ENCODE results near the gene SORBS2. TPM values are rescaled to one million over a fixed set of nuclear protein-coding genes. Genes with fewer than 3 reads are reported as not detected.

The SORBS2 gene
- total RNA-seq, 1 experiment from 2014 or later = 9.7 TPM

GRCh38 chr4:185592438-185592837 lies 219.6 kb downstream of the SORBS2 start:
- Histone ChIP-seq H3K4me2 (ENCODE audit: insufficient read depth, insufficient read length, low read length) (no peak overlapping the region), H3K79me1 (ENCODE audit: insufficient read depth, low read depth, low read length, poor library complexity, severe bottlenecking) (no peaks in the 10 kb centered on the region), H4K91ac (ENCODE audit: insufficient read length, low read depth, low read length) (no peak overlapping the region), H2AK5ac (ENCODE audit: insufficient read length, low read length) (no peak overlapping the region), H3K4me1 (ENCODE audit: insufficient read depth, low read length) (no peaks in the 10 kb centered on the region), H4K8ac (replicated peaks; ENCODE audit: insufficient read length, low read depth, low read length) (no peak overlapping the region), H3K27me3 (ENCODE audit: insufficient read depth, low read length) (no peaks in the 10 kb centered on the region), H3K23ac (ENCODE audit: insufficient read length, low read depth, low read length) (no peak overlapping the region), H3K14ac (ENCODE audit: insufficient read depth, low read length) (no peak overlapping the region), H3K18ac (ENCODE audit: insufficient read length, low read depth, low read length) (no peak overlapping the region), H2BK12ac (ENCODE audit: insufficient read length, low read depth, low read length) (no peak overlapping the region), H3K23me2 (ENCODE audit: insufficient read length, low read depth, low read length, poor library complexity, severe bottlenecking) (no peaks in the 10 kb centered on the region), H2AFZ (ENCODE audit: low read length) (no peak overlapping the region), H2BK20ac (ENCODE audit: low read depth, low read length, poor library complexity, severe bottlenecking) (no peak overlapping the region), H3K4ac (ENCODE audit: low read depth, low read length) (no peak overlapping the region), H3K9me3 (ENCODE audit: control insufficient read depth, low read depth, low read length) (no peaks in the 10 kb centered on the region), H4K5ac (ENCODE audit: insufficient read length, low read depth, low read length) (no peak overlapping the region), H4K20me1 (ENCODE audit: control insufficient read depth, insufficient read depth, insufficient read length) (no peaks in the 10 kb centered on the region), H3K56ac (ENCODE audit: insufficient read length, low read depth, low read length) (no peak overlapping the region), H2BK5ac (ENCODE audit: insufficient read length, low read length) (no peak overlapping the region), H3T11ph (ENCODE audit: low read length) (no peak overlapping the region), H3K9ac (ENCODE audit: extremely low read depth, insufficient read length, low read length) (no peak overlapping the region), H3K27ac (ENCODE audit: insufficient read length, low read depth, low read length) (no peak overlapping the region), H2BK15ac (ENCODE audit: low read depth, low read length) (no peak overlapping the region), H2BK120ac (ENCODE audit: low read depth, low read length, poor library complexity, severe bottlenecking) (no peak overlapping the region), H3K79me2 (ENCODE audit: insufficient read depth, low read length) (no peaks in the 10 kb centered on the region)
- H3K9me3 Mint-ChIP-seq = no peaks in the 10 kb centered on the region; a peak in 1 of 5 replicates
- H3K36me3 Mint-ChIP-seq (ENCODE audit: insufficient read depth in 1 of 3, low read depth in 3 of 3) = no peaks in the 10 kb centered on the region; a peak in 1 of 7 replicates
- peaks cover 43 to 50% of the 10 kb centered on the region in 2 experiments for H3K4me1 Mint-ChIP-seq
- no peak for TF ChIP-seq CTCF (conservative IDR thresholded peaks at IDR 0.05)
- no CpG with 5 or more reads among the region's 4 CpGs for WGBS (ENCODE audit: extremely low coverage, insufficient read length, low lambda C conversion rate)
- peaks cover 19% of the 10 kb centered on the region for H3K27me3 Mint-ChIP-seq (ENCODE audit: low read depth)
- H3K27ac Mint-ChIP-seq = peak overlapping the region in 2 of 3 experiments; percentile 47 to 72; a peak in 1 of 7 replicates
- H3K4me3 Mint-ChIP-seq = no peak overlapping the region
- no peak for DNase-seq
